Activated CD4-positive, alpha-beta T cell treated with anti-CD3 and anti-CD28 coated beads, Interleukin-2, amount 50 U/mL, for 48 hours (primary cell): ENCODE results near the gene TANGO6.
A peak's percentile ranks its signal among the peaks of the same experiment; 100 is the strongest.
"Not testable (repeated sequence)": the region's sequence is repeated elsewhere in the genome, so short reads cannot be mapped to it uniquely, and the experiment has no call there.

ENCODE experiments used
- DNase-seq, 2 experiments: peaks; one replicate each; pipeline ENCODE4 v3.0.0-alpha.2; 2020

The TANGO6 gene

DNA sequence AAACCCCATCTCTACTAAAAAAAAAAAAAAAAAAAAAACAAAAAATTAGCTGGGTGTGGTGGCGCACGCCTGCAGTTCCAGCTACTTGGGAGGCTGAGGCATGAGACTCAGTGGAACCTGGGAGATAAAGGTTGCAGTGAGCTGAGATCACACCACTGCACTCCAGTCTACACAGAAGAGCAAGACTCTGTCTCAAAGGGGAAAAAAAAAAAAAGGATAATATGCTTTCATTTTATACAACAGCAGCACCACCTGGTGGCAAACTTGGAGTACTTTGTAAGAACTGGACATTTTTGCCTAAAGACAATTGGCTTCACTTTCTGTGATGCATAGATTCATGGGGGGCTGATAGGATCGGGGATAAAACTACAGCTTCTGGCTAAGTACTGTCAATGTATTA, 280.6 kb downstream of the TANGO6 start:
- peak; percentile 46 to 58 for DNase-seq

- not testable (repeated sequence) for DNase-seq
Observed at GRCh38 chr16:69124406-69124805, 281.1 kb downstream of the TANGO6 start.

DNA sequence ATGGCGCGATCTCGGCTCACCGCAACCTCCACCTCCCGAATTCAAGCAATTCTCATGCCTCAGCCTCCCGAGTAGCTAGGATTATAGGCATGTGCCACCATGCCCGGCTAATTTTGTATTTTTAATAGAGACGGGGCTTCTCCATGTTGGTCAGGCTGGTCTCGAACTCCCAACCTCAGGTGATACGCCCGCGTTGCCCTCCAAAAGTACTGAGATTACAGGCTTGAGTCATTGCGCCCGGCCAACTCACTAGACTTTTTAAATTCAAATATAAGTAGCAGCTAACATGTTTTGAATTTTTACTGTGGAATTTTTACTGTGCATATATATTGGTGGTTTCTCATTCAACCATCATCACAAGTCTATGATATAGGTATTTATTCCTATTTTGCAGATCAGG, 281.6 kb downstream of the TANGO6 start:
- not testable (repeated sequence) for DNase-seq

DNA sequence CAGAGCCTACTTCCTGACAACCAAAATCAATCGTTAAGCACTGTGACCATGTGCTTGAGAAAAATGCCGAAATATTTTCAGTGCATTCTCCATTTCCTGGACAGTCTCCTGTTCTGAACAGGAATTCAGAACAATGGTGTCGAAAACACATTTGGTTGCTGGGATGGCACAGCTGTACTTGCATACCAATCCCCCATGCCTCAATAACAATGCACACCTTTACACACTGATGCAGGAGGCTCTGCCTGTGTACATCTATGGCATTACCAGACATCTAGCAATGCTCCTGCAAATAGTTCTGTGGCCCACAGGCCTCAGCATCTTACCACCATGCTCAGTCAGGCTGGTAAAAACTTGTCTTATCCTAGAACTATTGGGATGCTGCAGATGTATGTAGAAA, 282.9 kb downstream of the TANGO6 start:
- DNase-seq = no peak

GRCh38 chr16:69126801-69127200, 283.5 kb downstream of the TANGO6 start:
- DNase-seq = not testable (repeated sequence)

DNA sequence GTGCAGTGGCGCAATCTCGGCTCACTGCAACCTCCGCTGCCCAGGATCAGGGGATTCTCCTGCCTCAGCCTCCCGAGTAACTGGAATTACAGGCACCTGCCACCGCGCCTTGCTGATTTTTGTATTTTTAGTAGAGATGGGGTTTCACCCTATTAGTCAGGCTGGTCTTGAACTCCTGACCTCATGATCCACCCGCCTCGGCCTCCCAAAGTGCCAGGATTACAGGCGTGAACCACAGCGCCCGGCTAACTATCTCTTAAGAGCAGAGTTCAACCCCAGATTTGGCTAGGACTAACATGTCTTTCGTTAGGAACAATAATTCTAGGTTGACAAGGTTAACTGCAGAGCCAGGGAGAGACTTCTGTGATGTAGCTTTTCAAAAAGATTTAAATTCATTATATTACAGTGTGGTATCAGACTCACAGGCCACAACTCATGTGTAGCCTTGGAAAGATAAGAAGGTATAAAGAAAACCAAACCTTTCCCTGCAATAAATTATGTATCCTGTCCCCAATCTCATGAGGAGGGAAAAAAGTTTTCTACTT, 284.7 kb downstream of the TANGO6 start:
- no peak for DNase-seq

DNA sequence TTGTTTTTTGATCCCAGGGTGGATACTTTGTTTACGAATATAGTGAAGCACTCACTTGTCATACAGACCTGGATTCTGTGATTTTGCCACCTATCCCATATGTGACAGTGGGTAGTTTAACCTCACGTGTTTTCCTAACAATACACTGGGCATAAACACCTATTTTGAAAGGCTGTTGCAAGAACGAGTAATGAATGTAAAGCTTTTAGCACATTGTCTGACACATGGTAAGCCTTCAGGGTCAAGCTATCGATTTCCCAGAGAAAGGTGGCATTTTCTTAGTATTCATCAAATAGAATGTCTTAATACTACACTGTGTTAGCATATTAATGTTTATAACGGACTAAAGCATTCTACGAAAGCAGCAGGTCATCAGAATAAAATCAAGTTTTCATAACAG, 287.1 kb downstream of the TANGO6 start:
- DNase-seq = no peak

GRCh38 chr16:69131167-69131838, 288.0 kb downstream of the TANGO6 start:
- no peak for DNase-seq

GRCh38 chr16:69131839-69132423, 288.6 kb downstream of the TANGO6 start:
- DNase-seq = peak; percentile 84 to 87

- DNase-seq = peak; percentile 88 to 89
Observed at GRCh38 chr16:69132424-69133252, 289.3 kb downstream of the TANGO6 start, which contains the start of the genes CHTF8 and UTP4. Gene CHTF8, minus strand, starts transcription at chr16:69132588. Its CDS starts 11,130 bp downstream, at chr16:69121458. Gene UTP4, plus strand, starts transcription at chr16:69132649. Its CDS starts 811 bp downstream, at chr16:69133460.

GRCh38 chr16:69133373-69133954, 290.1 kb downstream of the TANGO6 start:
- DNase-seq = no peak
